Effector memory CD8-positive, alpha-beta T cell (primary cell): ENCODE data around the gene INPP5F.

ENCODE experiments used
- ATAC-seq: fragments of 150-1000 bp; cut with Tn5 transposase; replicated peaks from 2 replicates; pipeline ENCODE4 v1.10.0; 2021; ENCODE audit warnings: mild to moderate bottlenecking, moderate library complexity
- DNase-seq, 3 experiments: peaks; one replicate each; pipeline ENCODE4 v3.0.0; 2021
- H3K27ac Mint-ChIP-seq, 2 donors: one replicate each; pipeline ENCODE4 v1.8.0; 2022; ENCODE audit warnings: mild to moderate bottlenecking in 2 of 2, mixed read lengths in 2 of 2, moderate library complexity in 2 of 2
- H3K27me3 Mint-ChIP-seq, 2 donors: one replicate each; pipeline ENCODE4 v1.8.0; 2022; ENCODE audit warnings: mixed read lengths in 2 of 2
- H3K36me3 Mint-ChIP-seq: one replicate; pipeline ENCODE4 v1.8.0; 2022; ENCODE audit warnings: mild to moderate bottlenecking, moderate library complexity, mixed read lengths; ENCODE audit not compliant: insufficient read depth
- H3K4me1 Mint-ChIP-seq, 2 donors: one replicate each; pipeline ENCODE4 v1.8.0; 2022; ENCODE audit warnings: low read depth in 2 of 2, mixed read lengths in 2 of 2
- H3K4me3 Mint-ChIP-seq, 2 donors: one replicate each; pipeline ENCODE4 v1.8.0; 2022; ENCODE audit warnings: mild to moderate bottlenecking in 2 of 2, mixed read lengths in 2 of 2, moderate library complexity in 2 of 2
- H3K9me3 Mint-ChIP-seq, 2 donors: one replicate each; pipeline ENCODE4 v1.8.0; 2022; ENCODE audit warnings: mixed read lengths in 2 of 2

INPP5F gene

DNA sequence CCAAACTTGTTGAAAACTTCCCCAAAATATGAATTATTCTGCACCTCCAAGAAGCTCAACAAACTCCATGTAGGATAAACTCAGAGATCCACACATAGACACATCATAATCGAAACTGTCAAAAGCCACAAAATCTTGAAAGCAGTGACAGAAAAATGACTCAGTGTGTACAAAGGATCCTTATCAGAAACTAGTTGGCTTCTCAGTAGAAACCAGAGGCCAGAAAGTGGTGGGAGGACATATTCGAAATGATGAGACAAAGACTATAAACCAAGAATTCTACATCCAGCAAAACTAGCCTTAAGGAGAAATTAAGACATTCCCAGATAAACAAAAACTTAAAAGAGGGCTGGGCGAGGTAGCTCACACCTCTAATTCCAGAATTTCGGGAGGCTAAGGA lies 108.3 kb downstream of the INPP5F start:
- DNase-seq = no peak
- no peak overlapping the region for H3K4me3 Mint-ChIP-seq

DNA sequence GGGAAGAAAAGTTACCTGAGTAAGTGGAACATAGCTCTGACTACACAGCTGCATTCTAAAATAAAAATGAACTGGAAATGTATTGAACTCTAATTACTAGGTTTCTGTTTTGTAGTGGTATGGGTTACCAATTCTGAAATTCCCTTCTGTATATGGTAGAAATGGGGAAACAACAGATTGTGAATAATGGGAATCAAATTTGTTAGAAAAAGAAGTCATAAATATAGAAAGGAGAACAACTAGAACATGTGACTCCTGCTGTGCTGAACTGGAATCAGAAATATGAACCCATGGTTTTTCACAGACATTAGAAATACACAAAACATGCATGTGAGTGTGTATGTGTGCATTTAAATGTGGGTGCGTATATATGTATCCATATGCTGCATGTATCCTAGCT lies 119.8 kb downstream of the INPP5F start:
- H3K36me3 Mint-ChIP-seq = peaks cover 94% of the 10 kb centered on the region
- DNase-seq (no peak), ATAC-seq (no peak)
- H3K27me3 Mint-ChIP-seq = no peaks in the 10 kb centered on the region
- H3K4me3 Mint-ChIP-seq = no peak overlapping the region
- peak overlapping the region; percentile 12 to 46 for H3K27ac Mint-ChIP-seq
- H3K4me1 Mint-ChIP-seq = peaks cover 0 to 12% of the 10 kb centered on the region in 2 donors
- H3K9me3 Mint-ChIP-seq = no peaks in the 10 kb centered on the region

More for the DNA sequence above, 108.3 kb downstream of the INPP5F start:
- peak overlapping the region; percentile 75 to 88 for H3K27ac Mint-ChIP-seq
- no peaks in the 10 kb centered on the region for H3K9me3 Mint-ChIP-seq
- peaks cover 0 to 1% of the 10 kb centered on the region in 2 donors for H3K4me1 Mint-ChIP-seq
- no peak for ATAC-seq
- H3K36me3 Mint-ChIP-seq = peaks cover 93% of the 10 kb centered on the region
- H3K27me3 Mint-ChIP-seq = no peaks in the 10 kb centered on the region

DNA sequence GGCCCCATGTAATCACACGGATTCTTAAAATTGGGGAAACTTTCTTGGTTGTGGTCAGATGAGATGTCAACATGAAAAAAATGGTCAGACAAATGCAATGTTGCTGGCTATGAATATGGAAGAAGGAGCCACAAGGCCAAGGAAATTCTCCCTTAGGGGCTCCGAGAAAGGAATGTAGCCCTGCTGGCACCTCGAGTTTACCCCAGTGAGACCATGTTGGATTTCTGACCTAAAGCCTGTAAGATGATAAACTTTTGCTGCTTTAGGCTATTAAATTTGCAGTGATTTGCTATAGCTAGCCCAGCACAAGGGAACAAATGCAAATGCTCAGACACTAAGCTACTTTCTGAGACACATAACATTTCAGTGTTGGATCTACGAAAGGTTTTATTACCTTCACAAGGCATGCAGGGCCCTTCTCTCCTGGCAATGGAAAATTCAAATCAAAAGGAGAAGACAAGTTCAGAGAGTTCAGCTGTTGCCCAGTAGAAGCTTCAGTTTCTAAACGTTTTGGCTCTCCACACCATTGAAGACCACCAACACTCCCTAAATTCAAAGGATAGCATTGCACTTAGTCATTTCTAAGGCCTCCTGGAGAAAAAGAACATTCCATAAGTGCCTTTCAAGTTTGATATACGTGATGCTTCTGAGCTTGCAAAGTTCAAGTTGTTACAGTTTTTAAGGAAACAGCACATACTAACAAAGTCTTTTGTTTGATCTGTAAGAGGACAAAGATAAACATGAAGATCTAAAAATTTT lies 123.4 kb downstream of the INPP5F start:
- H3K27me3 Mint-ChIP-seq = no peaks in the 10 kb centered on the region
- ATAC-seq = no peak
- H3K9me3 Mint-ChIP-seq = no peaks in the 10 kb centered on the region
- no peak overlapping the region for H3K4me3 Mint-ChIP-seq
- no peak for DNase-seq
- peaks cover 91% of the 10 kb centered on the region for H3K36me3 Mint-ChIP-seq
- H3K4me1 Mint-ChIP-seq = peaks cover 0 to 9% of the 10 kb centered on the region in 2 donors
- no peak overlapping the region for H3K27ac Mint-ChIP-seq

DNA sequence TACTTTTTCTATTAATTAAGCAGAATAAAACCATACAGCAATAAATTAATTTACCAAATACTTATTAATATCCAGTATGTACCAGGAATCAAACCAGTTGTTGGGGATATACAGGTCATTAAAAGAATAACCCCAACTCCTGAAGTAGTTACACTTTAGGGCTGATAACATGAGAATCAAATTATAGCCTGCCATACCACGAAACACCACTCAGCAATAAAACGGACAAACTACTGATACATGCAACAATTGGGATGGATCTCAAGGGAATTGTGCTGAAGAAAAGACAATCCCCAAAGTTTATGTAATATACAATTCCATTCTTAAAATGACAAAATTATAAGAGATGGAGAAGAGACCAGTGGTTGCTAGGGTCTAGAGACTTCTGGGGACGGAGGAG lies 124.1 kb downstream of the INPP5F start:
- H3K36me3 Mint-ChIP-seq = peaks cover 88% of the 10 kb centered on the region
- H3K27me3 Mint-ChIP-seq = no peaks in the 10 kb centered on the region
- H3K4me1 Mint-ChIP-seq = peaks cover 0 to 9% of the 10 kb centered on the region in 2 donors
- ATAC-seq = no peak
- no peak for DNase-seq
- no peaks in the 10 kb centered on the region for H3K9me3 Mint-ChIP-seq
- H3K4me3 Mint-ChIP-seq = no peak overlapping the region
- H3K27ac Mint-ChIP-seq = peak overlapping the region; percentile 11 to 62

DNA sequence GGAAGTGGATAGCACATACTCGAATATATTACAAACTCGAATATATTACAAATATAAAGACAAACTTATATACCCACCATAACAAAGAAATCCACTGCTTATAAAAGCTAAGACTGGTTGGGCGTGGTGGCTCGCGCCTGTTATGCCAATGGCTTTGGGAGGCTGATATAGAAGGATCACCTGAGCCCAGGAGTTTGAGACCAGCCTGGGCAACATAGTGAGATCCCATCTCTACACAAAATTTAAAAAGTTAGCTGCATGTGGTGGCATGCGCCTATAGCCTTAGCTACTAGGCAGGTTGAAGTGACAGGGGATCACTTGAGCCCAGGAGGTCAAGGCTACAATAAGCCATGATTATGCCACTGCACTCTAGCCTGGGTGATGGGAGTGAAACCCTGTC lies 126.4 kb downstream of the INPP5F start:
- no peak for ATAC-seq
- peaks cover 90% of the 10 kb centered on the region for H3K36me3 Mint-ChIP-seq
- no peak for DNase-seq
- peak overlapping the region; percentile 36 to 73 for H3K27ac Mint-ChIP-seq
- peaks cover 0 to 5% of the 10 kb centered on the region in 2 donors for H3K4me1 Mint-ChIP-seq
- no peaks in the 10 kb centered on the region for H3K27me3 Mint-ChIP-seq
- no peak overlapping the region for H3K4me3 Mint-ChIP-seq
- H3K9me3 Mint-ChIP-seq = no peaks in the 10 kb centered on the region

DNA sequence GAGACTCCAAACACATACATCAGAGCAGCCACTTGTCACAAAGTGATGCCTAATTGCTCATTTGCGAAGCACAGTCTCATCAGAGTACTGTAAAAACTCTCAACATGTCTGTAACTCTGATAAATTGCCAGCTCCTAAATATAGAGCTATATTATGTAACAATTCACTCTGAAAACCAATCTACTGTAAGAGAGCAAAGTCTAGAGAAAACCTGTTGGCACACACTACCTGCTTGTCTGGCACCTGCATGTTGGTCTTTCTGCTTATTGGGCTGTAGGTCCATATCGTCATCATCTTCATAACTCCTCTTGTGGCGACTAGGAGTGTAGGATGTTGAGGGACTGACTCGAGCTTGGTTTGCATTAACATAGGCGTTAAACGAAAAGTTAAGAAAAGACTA lies 127.0 kb downstream of the INPP5F start:
- Mint-ChIP-seq H3K27ac (peak overlapping the region; percentile 36 to 73), H3K4me1 (peaks cover 0 to 5% of the 10 kb centered on the region in 2 donors), H3K36me3 (peaks cover 90% of the 10 kb centered on the region), H3K27me3 (no peaks in the 10 kb centered on the region), H3K9me3 (no peaks in the 10 kb centered on the region), H3K4me3 (no peak overlapping the region)
- ATAC-seq (no peak), DNase-seq (no peak)

DNA sequence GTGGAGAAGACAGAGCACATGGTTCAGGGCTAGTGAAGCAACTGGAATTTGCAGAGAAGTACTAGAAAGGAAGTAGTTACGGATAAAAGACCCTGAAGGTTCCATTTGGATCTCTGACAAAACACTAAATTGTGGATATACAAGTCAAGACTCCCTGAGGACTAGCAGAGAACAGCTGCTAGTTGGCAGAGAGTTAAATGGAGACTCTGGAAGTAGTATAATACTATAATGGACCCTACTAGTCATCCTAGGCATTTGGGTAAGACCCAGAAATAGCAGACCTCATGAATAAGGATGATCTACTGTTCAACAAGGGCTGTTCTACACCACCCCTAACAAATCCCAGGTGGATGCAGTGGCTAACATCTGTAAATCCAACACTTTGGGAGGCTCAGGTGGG lies 127.7 kb downstream of the INPP5F start:
- no peaks in the 10 kb centered on the region for H3K9me3 Mint-ChIP-seq
- peaks cover 89% of the 10 kb centered on the region for H3K36me3 Mint-ChIP-seq
- H3K4me3 Mint-ChIP-seq = no peak overlapping the region
- ATAC-seq (no peak), DNase-seq (no peak)
- peaks cover 0 to 5% of the 10 kb centered on the region in 2 donors for H3K4me1 Mint-ChIP-seq
- no peak overlapping the region for H3K27ac Mint-ChIP-seq
- no peaks in the 10 kb centered on the region for H3K27me3 Mint-ChIP-seq

DNA sequence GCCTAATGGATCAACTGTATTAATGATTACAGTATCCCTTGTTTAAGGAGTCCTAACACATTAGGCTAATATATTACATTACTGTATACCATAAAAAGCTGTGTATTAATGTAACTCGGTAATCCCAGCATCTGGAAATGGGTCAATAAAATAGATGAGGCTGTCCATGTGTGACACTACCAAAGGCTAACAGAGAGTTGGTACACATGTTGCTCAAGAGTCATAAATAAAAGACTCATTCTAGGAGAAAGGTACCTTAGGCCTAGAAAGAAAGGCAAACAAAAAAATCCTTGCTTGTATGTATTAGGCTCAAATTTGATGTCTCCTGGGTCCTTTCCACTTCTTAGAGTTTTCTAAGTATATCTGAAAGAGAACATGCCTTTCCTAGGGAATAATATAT lies 132.2 kb downstream of the INPP5F start:
- ATAC-seq (no peak), DNase-seq (no peak)
- H3K4me3 Mint-ChIP-seq = no peak overlapping the region
- H3K36me3 Mint-ChIP-seq = peaks cover 57% of the 10 kb centered on the region
- no peaks in the 10 kb centered on the region for H3K27me3 Mint-ChIP-seq
- H3K9me3 Mint-ChIP-seq = no peaks in the 10 kb centered on the region
- H3K27ac Mint-ChIP-seq = no peak overlapping the region
- H3K4me1 Mint-ChIP-seq = peaks cover 15 to 39% of the 10 kb centered on the region in 2 donors

DNA sequence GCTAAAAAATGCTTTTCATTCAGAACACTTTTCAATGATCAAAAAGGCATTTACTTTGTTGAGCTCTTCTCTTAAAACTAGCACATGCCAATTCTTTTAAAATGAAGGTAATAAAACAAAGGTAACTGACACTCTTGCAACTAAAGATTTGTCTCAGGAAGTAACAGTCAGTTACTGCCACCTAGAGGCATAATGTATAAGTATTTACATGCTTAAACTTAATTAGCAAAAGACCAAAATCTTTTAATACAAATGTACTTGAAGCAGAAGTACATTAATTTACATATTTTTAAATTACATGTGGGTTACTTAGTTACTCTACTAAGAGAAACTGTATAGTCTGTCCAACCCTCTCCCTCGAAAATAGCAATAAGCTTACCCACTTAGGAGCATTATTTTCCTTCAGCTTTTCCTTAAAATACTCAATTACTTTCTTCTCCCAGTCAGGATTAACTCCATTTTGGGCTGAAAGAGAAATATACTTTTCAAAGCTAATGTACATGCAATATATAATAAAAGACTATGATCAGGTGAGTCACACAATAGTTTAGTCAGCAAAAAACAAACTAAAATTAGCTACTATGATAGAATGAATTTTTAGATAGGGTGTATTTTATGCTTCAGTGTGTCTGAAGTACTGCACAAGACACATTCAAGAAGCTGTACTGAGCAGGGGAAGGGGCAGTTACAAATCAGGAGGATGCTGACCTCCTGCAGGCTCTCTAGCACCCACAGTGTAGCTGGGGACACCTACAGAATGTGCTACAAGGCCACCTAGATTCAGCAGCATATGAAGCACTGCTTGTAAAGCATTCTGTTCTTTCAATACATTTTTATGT lies 133.8 kb downstream of the INPP5F start:
- Mint-ChIP-seq H3K4me3 (no peak overlapping the region), H3K27me3 (no peaks in the 10 kb centered on the region), H3K27ac (peak overlapping the region; percentile 4 to 44), H3K9me3 (no peaks in the 10 kb centered on the region), H3K4me1 (peaks cover 15 to 49% of the 10 kb centered on the region in 2 donors), H3K36me3 (peaks cover 46% of the 10 kb centered on the region)
- DNase-seq (peak in 1 of 3 experiments; percentile 7), ATAC-seq (peak; percentile 74)

DNA sequence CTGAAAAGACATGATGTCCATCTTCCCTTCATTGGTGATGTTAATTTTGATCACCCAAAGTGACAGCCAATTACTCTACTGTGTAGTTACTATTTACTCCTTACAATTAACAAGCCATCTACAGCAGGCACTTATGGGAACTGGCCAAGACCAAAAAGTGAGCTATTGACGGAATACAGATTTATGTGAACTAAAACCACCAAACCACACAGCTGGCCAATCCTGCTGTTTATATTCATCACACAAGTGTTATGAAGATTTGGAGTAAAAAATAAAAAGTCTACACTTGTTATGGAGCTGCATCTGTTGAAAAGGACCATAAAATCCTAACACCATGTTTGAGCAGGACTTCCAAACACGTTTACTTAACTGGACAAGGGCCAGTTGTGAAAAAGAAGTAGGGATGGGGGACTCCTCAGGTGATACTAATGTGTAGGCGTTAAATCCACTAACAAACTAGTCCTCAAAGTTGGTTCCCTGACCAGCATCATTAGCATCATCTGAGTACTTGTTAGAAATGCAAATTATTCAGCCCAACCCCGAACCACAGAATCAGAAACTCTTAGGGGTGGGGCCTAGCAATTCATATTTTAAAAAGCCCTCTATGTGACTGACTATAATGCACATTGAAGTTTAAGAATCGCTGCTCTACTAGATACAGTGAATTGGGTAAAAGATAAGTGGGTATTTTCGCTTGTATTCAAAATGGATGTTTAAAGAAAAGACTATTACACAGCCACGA lies 135.2 kb downstream of the INPP5F start:
- Mint-ChIP-seq H3K27me3 (no peaks in the 10 kb centered on the region), H3K27ac (peak overlapping the region in 1 of 2 donors; percentile 12), H3K36me3 (peaks cover 38% of the 10 kb centered on the region), H3K4me1 (peaks cover 18 to 58% of the 10 kb centered on the region in 2 donors), H3K4me3 (no peak overlapping the region), H3K9me3 (no peaks in the 10 kb centered on the region)
- no peak for ATAC-seq
- DNase-seq = no peak

DNA sequence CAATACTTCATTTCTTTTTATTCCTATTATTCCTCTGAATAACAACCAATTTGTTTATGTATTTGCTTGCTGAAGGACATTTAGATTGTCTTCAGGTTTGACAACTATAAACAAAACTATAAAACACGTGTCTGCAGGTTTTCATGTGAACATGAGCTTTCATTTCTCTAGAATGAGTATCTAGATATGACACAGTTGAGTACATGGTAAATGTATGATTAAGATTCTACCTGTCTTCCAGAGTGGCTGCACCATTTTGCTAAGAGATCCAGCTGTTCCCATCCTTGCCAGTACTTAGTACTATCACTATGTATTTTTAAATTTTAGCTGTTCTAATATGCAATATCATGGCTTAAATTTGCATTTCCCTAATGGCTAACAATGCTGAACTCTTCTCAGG lies 136.7 kb downstream of the INPP5F start:
- no peak for ATAC-seq
- Mint-ChIP-seq H3K27ac (no peak overlapping the region), H3K36me3 (peaks cover 27% of the 10 kb centered on the region)

DNA sequence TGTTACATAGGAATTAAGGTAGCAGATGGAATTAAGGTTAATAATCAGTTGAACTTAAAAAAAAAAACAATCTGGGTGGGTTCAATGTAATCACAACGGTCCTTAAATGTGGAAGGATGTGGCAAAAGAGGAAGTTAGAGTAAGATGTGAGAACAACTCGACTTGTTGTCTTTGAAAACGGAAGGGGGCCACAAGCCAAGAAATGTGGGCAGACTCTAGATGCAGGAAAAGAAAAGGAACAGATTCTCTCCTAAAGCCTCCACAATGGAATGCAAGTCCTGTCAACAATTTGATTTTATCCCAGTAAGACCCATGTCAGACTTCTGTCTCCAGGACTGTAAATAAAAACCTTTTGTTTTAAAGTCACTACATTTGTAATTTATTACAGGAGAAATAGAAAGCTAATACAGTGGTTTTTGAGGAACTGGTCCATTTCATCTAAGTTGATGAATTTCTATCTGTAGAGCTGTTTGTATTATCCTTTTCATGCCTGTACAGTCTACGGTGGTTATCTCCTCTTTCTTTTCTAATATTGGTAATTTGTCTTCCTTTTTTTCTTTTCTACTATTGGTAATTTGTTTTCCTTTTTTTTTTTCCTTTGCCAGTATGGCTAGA lies 138.2 kb downstream of the INPP5F start:
- no peak for DNase-seq
- Mint-ChIP-seq H3K4me1 (peaks cover 27 to 67% of the 10 kb centered on the region in 2 donors), H3K36me3 (peaks cover 15% of the 10 kb centered on the region), H3K4me3 (no peak overlapping the region), H3K27ac (peak overlapping the region; percentile 8 to 49), H3K9me3 (no peaks in the 10 kb centered on the region), H3K27me3 (no peaks in the 10 kb centered on the region)
- no peak for ATAC-seq

More for the DNA sequence above, 136.7 kb downstream of the INPP5F start:
- Mint-ChIP-seq H3K4me3 (no peak overlapping the region), H3K27me3 (no peaks in the 10 kb centered on the region), H3K4me1 (peaks cover 22 to 60% of the 10 kb centered on the region in 2 donors), H3K9me3 (no peaks in the 10 kb centered on the region)
- DNase-seq = no peak

DNA sequence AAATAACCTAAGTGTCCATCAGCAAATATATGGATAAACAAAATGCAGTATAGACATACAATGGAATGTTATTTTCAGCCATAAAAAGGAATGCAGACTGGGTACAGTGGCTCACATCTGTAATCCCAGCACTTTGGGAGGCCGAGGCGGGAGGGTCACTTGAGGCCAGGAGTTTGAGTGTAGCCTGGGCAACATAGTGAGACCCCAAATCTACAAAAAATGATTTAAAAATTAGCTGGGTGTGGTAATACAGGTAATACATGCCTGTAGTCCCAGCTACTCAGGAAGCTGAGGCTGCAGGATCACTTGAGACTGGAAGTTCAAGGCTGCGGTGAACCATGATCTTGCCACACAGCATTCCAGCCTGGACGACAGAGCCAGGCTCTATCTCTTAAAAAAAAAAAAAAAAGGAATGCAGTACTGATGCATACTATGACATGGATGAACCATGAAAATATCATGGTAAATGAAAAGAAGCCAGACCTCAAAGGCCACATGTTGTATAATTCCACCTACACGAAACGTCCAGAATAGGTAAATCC lies 139.9 kb downstream of the INPP5F start:
- DNase-seq (no peak), ATAC-seq (no peak)
- H3K9me3 Mint-ChIP-seq = no peaks in the 10 kb centered on the region
- H3K36me3 Mint-ChIP-seq = peaks cover 11% of the 10 kb centered on the region
- peaks cover 24 to 64% of the 10 kb centered on the region in 2 donors for H3K4me1 Mint-ChIP-seq
- H3K27me3 Mint-ChIP-seq = no peaks in the 10 kb centered on the region
- no peak overlapping the region for H3K4me3 Mint-ChIP-seq
- H3K27ac Mint-ChIP-seq = peak overlapping the region; percentile 35 to 36
